Type B pancreatic cell (in vitro differentiated cells): ENCODE data around the gene TMEM181. TPM values are rescaled to one million over a fixed set of nuclear protein-coding genes. Genes with fewer than 3 reads are reported as not detected.

Source experiments
- DNase-seq: peaks from one replicate; pipeline ENCODE4 v3.0.0; 2021; ENCODE audit warnings: mixed read lengths; ENCODE audit not compliant: unreplicated experiment; ENCODE audit errors: extremely low spot score
- H3K27ac Mint-ChIP-seq: 2 replicates; pipeline ENCODE4 v1.8.0; 2021; ENCODE audit warnings: mild to moderate bottlenecking, mixed read lengths
- H3K27me3 Mint-ChIP-seq: 2 replicates; pipeline ENCODE4 v1.8.0; 2021; ENCODE audit warnings: mixed read lengths
- H3K36me3 Mint-ChIP-seq: 2 replicates; pipeline ENCODE4 v1.8.0; 2021; ENCODE audit warnings: mixed read lengths
- H3K4me1 Mint-ChIP-seq: one replicate; pipeline ENCODE4 v1.8.0; 2021; ENCODE audit warnings: mixed read lengths; ENCODE audit not compliant: unreplicated experiment
- H3K4me3 Mint-ChIP-seq: 2 replicates; pipeline ENCODE4 v1.8.0; 2021; ENCODE audit warnings: mild to moderate bottlenecking, mixed read lengths
- H3K9me3 Mint-ChIP-seq: 2 replicates; pipeline ENCODE4 v1.8.0; 2021; ENCODE audit warnings: mixed read lengths
- CTCF ChIP-seq: fragments of 200-600 bp; sonication (generic); conservative IDR thresholded peaks from 2 replicates; pipeline ENCODE4 v1.5.0; 2021; ENCODE audit warnings: antibody characterized with exemption, mild to moderate bottlenecking
- total RNA-seq: library from RNA; stranded (reverse); gene quantifications from 2 replicates; pipeline ENCODE4 v1.2.1, GENCODE V29; 2021; ENCODE audit warnings: low replicate concordance

TMEM181 gene
- total RNA-seq, 1 donor from 2014 or later, result 26.3 TPM

- no peaks in the 10 kb centered on the region for H3K4me1 Mint-ChIP-seq
- H3K27ac Mint-ChIP-seq, result no peak overlapping the region
- DNase-seq, result no peak
- no peak overlapping the region for H3K4me3 Mint-ChIP-seq
- no peaks in the 10 kb centered on the region for H3K27me3 Mint-ChIP-seq
- no peaks in the 10 kb centered on the region for H3K9me3 Mint-ChIP-seq
- H3K36me3 Mint-ChIP-seq, result peaks cover 27% of the 10 kb centered on the region
- no peak for TF ChIP-seq CTCF
These were observed 24.4 kb downstream of the TMEM181 start for GRCh38 chr6:158584236-158584651.

DNA sequence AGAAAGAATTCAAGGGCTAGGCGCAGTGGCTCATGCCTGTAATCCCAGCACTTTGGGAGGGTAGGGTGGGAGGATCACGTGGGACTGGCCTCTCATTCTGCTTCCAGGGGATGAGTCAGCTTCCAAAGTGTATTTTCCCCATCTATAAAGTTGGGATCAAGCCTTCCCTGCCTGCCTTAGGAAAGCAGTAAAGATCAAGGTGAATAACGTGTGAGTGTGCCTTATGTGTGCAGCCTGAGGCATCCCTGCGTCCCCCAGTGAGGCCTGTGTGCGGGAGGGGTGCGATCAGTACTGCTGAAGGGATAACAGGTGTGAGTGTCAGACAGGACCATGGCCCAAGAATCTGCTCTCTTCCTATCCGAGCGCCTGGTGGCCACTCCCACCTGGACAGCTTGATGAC lies 26.8 kb downstream of the TMEM181 start:
- H3K27me3 Mint-ChIP-seq, result no peaks in the 10 kb centered on the region
- peaks cover 41% of the 10 kb centered on the region for H3K36me3 Mint-ChIP-seq
- no peaks in the 10 kb centered on the region for H3K4me1 Mint-ChIP-seq

GRCh38 chr6:158589366-158589765 lies 29.5 kb downstream of the TMEM181 start:
- TF ChIP-seq CTCF, result no peak
- peaks cover 39% of the 10 kb centered on the region for H3K36me3 Mint-ChIP-seq
- H3K9me3 Mint-ChIP-seq, result no peaks in the 10 kb centered on the region

More for the DNA sequence above, 26.8 kb downstream of the TMEM181 start:
- no peak overlapping the region for H3K4me3 Mint-ChIP-seq
- no peak for TF ChIP-seq CTCF
- H3K27ac Mint-ChIP-seq, result no peak overlapping the region
- no peak for DNase-seq
- no peaks in the 10 kb centered on the region for H3K9me3 Mint-ChIP-seq

DNA sequence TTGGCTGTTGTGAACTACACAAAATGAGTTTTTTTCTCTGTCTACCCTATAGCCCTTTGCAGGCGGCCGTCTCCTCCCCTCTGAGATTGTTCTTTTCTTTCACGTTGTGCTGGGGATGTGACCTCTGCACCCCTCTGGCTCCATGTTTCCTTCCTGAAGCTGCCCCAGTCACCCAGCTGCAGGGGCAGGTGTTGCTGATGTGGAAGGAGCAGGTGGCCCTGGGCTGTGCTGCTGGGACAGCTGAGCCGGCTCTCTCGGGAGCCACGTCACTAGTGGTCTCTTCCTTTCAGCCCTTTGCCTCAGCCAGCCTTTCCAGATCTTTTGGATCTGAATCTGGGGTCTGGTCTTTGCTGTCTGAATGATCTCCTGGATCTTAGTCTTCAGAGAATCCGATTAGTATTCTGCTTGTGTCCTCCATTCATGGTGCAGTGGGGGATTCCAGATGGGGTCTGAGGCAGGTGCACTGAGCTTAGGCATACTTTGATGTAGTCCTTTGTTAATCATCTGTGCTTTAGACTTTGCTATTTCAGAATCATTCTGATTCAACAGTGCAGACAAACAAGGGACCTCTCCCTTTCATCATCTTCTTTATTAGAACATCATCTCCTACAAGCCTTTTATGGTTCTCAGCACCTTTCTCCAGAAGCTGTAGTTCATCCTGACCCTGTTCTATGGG lies 31.4 kb downstream of the TMEM181 start:
- peaks cover 34% of the 10 kb centered on the region for H3K36me3 Mint-ChIP-seq
- no peaks in the 10 kb centered on the region for H3K4me1 Mint-ChIP-seq
- no peak for TF ChIP-seq CTCF
- no peak overlapping the region for H3K4me3 Mint-ChIP-seq
- H3K27me3 Mint-ChIP-seq, result no peaks in the 10 kb centered on the region
- DNase-seq, result no peak
- no peaks in the 10 kb centered on the region for H3K9me3 Mint-ChIP-seq
- no peak overlapping the region for H3K27ac Mint-ChIP-seq

More at GRCh38 chr6:158589366-158589765, 29.5 kb downstream of the TMEM181 start:
- Mint-ChIP-seq H3K27ac (no peak overlapping the region), H3K4me3 (no peak overlapping the region), H3K27me3 (no peaks in the 10 kb centered on the region), H3K4me1 (no peaks in the 10 kb centered on the region)
- DNase-seq, result no peak

GRCh38 chr6:158591810-158592209 lies 31.9 kb downstream of the TMEM181 start:
- no peak overlapping the region for H3K4me3 Mint-ChIP-seq
- DNase-seq, result no peak
- H3K4me1 Mint-ChIP-seq, result no peaks in the 10 kb centered on the region
- H3K9me3 Mint-ChIP-seq, result no peaks in the 10 kb centered on the region
- peaks cover 32% of the 10 kb centered on the region for H3K36me3 Mint-ChIP-seq
- no peaks in the 10 kb centered on the region for H3K27me3 Mint-ChIP-seq
- H3K27ac Mint-ChIP-seq, result no peak overlapping the region
- no peak for TF ChIP-seq CTCF
